H9 (cell line): ENCODE measurements around the gene TSHZ1. TPM values are rescaled to one million over a fixed set of nuclear protein-coding genes. Genes with fewer than 3 reads are reported as not detected.

Experiments
- DNase-seq: peaks from one replicate; pipeline ENCODE4 v3.0.0-alpha.2; 2017
- H2AFZ ChIP-seq: one replicate; pipeline ENCODE4 v1.6.1; 2013; ENCODE audit warnings: mild to moderate bottlenecking, low read length, control low read depth, moderate library complexity
- H2AK5ac ChIP-seq: 2 replicates; pipeline ENCODE4 v1.6.1; 2013; ENCODE audit warnings: low read length, control low read depth, mixed read lengths; ENCODE audit not compliant: insufficient read length
- H2BK120ac ChIP-seq: one replicate; pipeline ENCODE4 v1.6.1; 2013; ENCODE audit warnings: low read depth, mild to moderate bottlenecking, low read length, control low read depth, inconsistent platforms; ENCODE audit not compliant: poor library complexity, severe bottlenecking
- H2BK12ac ChIP-seq: 2 replicates; pipeline ENCODE4 v1.6.1; 2013; ENCODE audit warnings: low read length, control low read depth, mixed read lengths, low read depth; ENCODE audit not compliant: insufficient read length
- H2BK15ac ChIP-seq: 2 replicates; pipeline ENCODE4 v1.6.1; 2013; ENCODE audit warnings: low read depth, low read length, control low read depth
- H2BK20ac ChIP-seq: one replicate; pipeline ENCODE4 v1.6.1; 2013; ENCODE audit warnings: low read depth, mild to moderate bottlenecking, low read length, control low read depth, inconsistent platforms; ENCODE audit not compliant: poor library complexity, severe bottlenecking
- H2BK5ac ChIP-seq: 2 replicates; pipeline ENCODE4 v1.6.1; 2013; ENCODE audit warnings: low read length, control low read depth, mixed read lengths; ENCODE audit not compliant: insufficient read length
- H3K14ac ChIP-seq: 2 replicates; pipeline ENCODE4 v1.6.1; 2013; ENCODE audit warnings: low read length, control low read depth; ENCODE audit not compliant: insufficient read depth
- H3K18ac ChIP-seq: 2 replicates; pipeline ENCODE4 v1.6.1; 2013; ENCODE audit warnings: low read depth, mild to moderate bottlenecking, mixed read lengths, low read length, control low read depth; ENCODE audit not compliant: insufficient read length
- H3K23ac ChIP-seq: 2 replicates; pipeline ENCODE4 v1.6.1; 2013; ENCODE audit warnings: low read length, control low read depth, mixed read lengths, low read depth; ENCODE audit not compliant: insufficient read length
- H3K23me2 ChIP-seq: 2 replicates; pipeline ENCODE4 v1.6.1; 2013; ENCODE audit warnings: low read depth, mild to moderate bottlenecking, mixed read lengths, low read length, control low read depth; ENCODE audit not compliant: insufficient read length, poor library complexity, severe bottlenecking
- H3K27ac ChIP-seq: 2 replicates; pipeline ENCODE4 v1.5.1; 2013; ENCODE audit warnings: low read length, control low read depth, mixed read lengths, low read depth; ENCODE audit not compliant: insufficient read length
- H3K27me3 ChIP-seq: 2 replicates; pipeline ENCODE4 v1.6.1; 2013; ENCODE audit warnings: low read length, control low read depth, inconsistent platforms; ENCODE audit not compliant: insufficient read depth
- H3K4ac ChIP-seq: 2 replicates; pipeline ENCODE4 v1.6.1; 2013; ENCODE audit warnings: low read depth, mild to moderate bottlenecking, control low read depth, inconsistent platforms, low read length, moderate library complexity
- H3K4me1 ChIP-seq: 2 replicates; pipeline ENCODE4 v1.6.1; 2013; ENCODE audit warnings: low read length, control low read depth, inconsistent platforms; ENCODE audit not compliant: insufficient read depth
- H3K4me2 ChIP-seq: 2 replicates; pipeline ENCODE4 v1.6.1; 2013; ENCODE audit warnings: low read length, control low read depth, mixed read lengths; ENCODE audit not compliant: insufficient read length, insufficient read depth
- H3K56ac ChIP-seq: 2 replicates; pipeline ENCODE4 v1.6.1; 2013; ENCODE audit warnings: low read depth, mild to moderate bottlenecking, mixed read lengths, low read length, control low read depth; ENCODE audit not compliant: insufficient read length
- H3K79me1 ChIP-seq: 2 replicates; pipeline ENCODE4 v1.6.1; 2013; ENCODE audit warnings: low read depth, mild to moderate bottlenecking, moderate library complexity, low read length, control low read depth, inconsistent platforms; ENCODE audit not compliant: insufficient read depth, poor library complexity, severe bottlenecking
- H3K79me2 ChIP-seq: 2 replicates; pipeline ENCODE4 v1.6.1; 2013; ENCODE audit warnings: low read length, control low read depth, inconsistent platforms; ENCODE audit not compliant: insufficient read depth
- H3K9ac ChIP-seq: 2 replicates; pipeline ENCODE4 v1.6.1; 2013; ENCODE audit warnings: low read length, control low read depth, mixed read lengths; ENCODE audit not compliant: insufficient read length; ENCODE audit errors: extremely low read depth
- H3K9me3 ChIP-seq: one replicate; pipeline ENCODE4 v1.6.1; 2013; ENCODE audit warnings: low read depth, low read length, inconsistent platforms; ENCODE audit not compliant: control insufficient read depth
- H3T11ph ChIP-seq: one replicate; pipeline ENCODE4 v1.6.1; 2013; ENCODE audit warnings: mild to moderate bottlenecking, low read length, control low read depth, inconsistent platforms
- H4K20me1 ChIP-seq: one replicate; pipeline ENCODE4 v1.6.1; 2013; ENCODE audit not compliant: control insufficient read depth, insufficient read length, insufficient read depth
- H4K5ac ChIP-seq: 2 replicates; pipeline ENCODE4 v1.6.1; 2013; ENCODE audit warnings: low read depth, mild to moderate bottlenecking, mixed read lengths, low read length, control low read depth; ENCODE audit not compliant: insufficient read length
- H4K8ac ChIP-seq: replicated peaks from 2 replicates; pipeline ENCODE4 v1.6.1; 2013; ENCODE audit warnings: low read length, control low read depth, mixed read lengths, low read depth; ENCODE audit not compliant: insufficient read length
- H4K91ac ChIP-seq: 2 replicates; pipeline ENCODE4 v1.6.1; 2013; ENCODE audit warnings: low read depth, mild to moderate bottlenecking, moderate library complexity, mixed read lengths, low read length, control low read depth; ENCODE audit not compliant: insufficient read length
- H3K27ac Mint-ChIP-seq, 3 experiments: 2 replicates in 2 of 3; 3 replicates in 1 of 3; pipeline ENCODE4 v1.8.0; 2020 to 2021; ENCODE audit warnings: mixed read lengths in 3 of 3, mild to moderate bottlenecking in 1 of 3, moderate library complexity in 1 of 3
- H3K27me3 Mint-ChIP-seq: 2 replicates; pipeline ENCODE4 v1.8.0; 2021; ENCODE audit warnings: low read depth, mild to moderate bottlenecking, moderate library complexity, mixed read lengths
- H3K36me3 Mint-ChIP-seq, 3 experiments: 2 replicates in 2 of 3; 3 replicates in 1 of 3; pipeline ENCODE4 v1.8.0; 2020 to 2021; ENCODE audit warnings: low read depth in 3 of 3, mixed read lengths in 3 of 3; ENCODE audit not compliant: insufficient read depth in 1 of 3
- H3K4me1 Mint-ChIP-seq, 2 experiments: 2 replicates each; pipeline ENCODE4 v1.8.0; 2020; ENCODE audit warnings: mixed read lengths in 2 of 2
- H3K4me3 Mint-ChIP-seq, 2 experiments: 2 replicates in 1 of 2; 3 replicates in 1 of 2; pipeline ENCODE4 v1.8.0; 2020 to 2021; ENCODE audit warnings: mild to moderate bottlenecking in 2 of 2, mixed read lengths in 2 of 2, moderate library complexity in 1 of 2
- H3K9me3 Mint-ChIP-seq, 2 experiments: 2 replicates in 1 of 2; 3 replicates in 1 of 2; pipeline ENCODE4 v1.8.0; 2020; ENCODE audit warnings: mild to moderate bottlenecking in 2 of 2, mixed read lengths in 2 of 2, moderate library complexity in 1 of 2
- WGBS: extraction: QIAGEN DNeasy Blood & Tissue Kit; methylation state at CpG from one replicate; pipeline ENCODE4 v1.1.7; 2013; ENCODE audit warnings: missing lambda C conversion rate, low lambda C conversion rate, mixed read lengths; ENCODE audit not compliant: insufficient read length; ENCODE audit errors: extremely low coverage; 5-methylcytosine and 5-hydroxymethylcytosine counted together
- total RNA-seq: library from RNA; stranded (reverse); gene quantifications from 2 replicates; pipeline ENCODE4 v1.2.1, GENCODE V29; 2021
- TF ChIP-seq, protein P1 (sequence below): fragments of 200-600 bp; sonication (generic); conservative IDR thresholded peaks from 3 replicates; pipeline ENCODE4 v1.8.0; 2021; ENCODE audit warnings: antibody characterized with exemption, mild to moderate bottlenecking

The TSHZ1 gene
- total RNA-seq, 1 experiment from 2014 or later: 0.15 TPM

DNA sequence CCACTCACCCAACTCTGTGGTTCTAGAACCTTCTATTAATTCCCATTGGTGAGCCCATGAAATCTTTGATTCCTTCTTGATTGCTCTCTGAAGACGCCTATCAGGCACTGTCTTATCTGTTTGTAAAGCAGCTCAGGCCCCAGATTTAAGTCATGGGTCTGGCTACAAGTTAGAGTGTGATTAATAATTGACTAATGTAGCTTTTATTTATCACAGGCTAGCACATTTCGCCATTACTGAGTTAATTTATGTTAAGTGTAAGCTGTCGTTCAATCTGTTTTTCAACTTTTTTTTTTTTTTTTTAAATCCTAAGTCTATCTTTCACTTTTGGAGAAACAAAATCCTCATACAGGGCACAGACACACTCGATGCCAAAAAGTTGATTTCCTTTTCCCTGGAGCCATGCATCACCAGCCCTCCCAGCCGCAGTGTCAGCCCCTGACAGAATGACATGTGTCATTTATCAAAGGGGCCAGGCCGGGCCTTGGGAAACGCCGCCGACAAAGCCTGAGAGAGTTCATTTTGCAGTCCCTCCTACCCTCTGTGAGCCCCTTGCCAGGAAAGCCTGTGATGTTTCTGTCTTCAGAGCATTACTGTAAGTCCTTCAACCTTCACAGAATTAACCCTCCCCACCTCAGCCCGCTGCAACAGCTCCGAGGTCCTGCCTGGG lies 15.8 kb downstream of the TSHZ1 start:
- H4K91ac ChIP-seq: no peak overlapping the region
- no peak overlapping the region for H4K8ac ChIP-seq
- H3K18ac ChIP-seq: no peak overlapping the region
- H4K5ac ChIP-seq: no peak overlapping the region
- H3K56ac ChIP-seq: no peak overlapping the region
- no peaks in the 10 kb centered on the region for H3K27me3 ChIP-seq
- Mint-ChIP-seq H3K27me3 (no peaks in the 10 kb centered on the region; the same call in 1 of the 2 replicates), H3K4me3 (no peak overlapping the region), H3K27ac (no peak overlapping the region), H3K9me3 (no peaks in the 10 kb centered on the region), H3K4me1 (no peaks in the 10 kb centered on the region), H3K36me3 (no peaks in the 10 kb centered on the region)
- no peak overlapping the region for H3T11ph ChIP-seq
- H3K27ac ChIP-seq: no peak overlapping the region
- H2AFZ ChIP-seq: no peak overlapping the region
- no peak overlapping the region for H3K9ac ChIP-seq
- H3K9me3 ChIP-seq: no peaks in the 10 kb centered on the region
- no peaks in the 10 kb centered on the region for H3K79me2 ChIP-seq
- H2BK120ac ChIP-seq: no peak overlapping the region
- H2BK15ac ChIP-seq: no peak overlapping the region
- DNase-seq: no peak
- H3K4me2 ChIP-seq: no peak overlapping the region
- no peak overlapping the region for H2BK12ac ChIP-seq
- no peaks in the 10 kb centered on the region for H3K4me1 ChIP-seq
- H3K23me2 ChIP-seq: no peaks in the 10 kb centered on the region
- H2AK5ac ChIP-seq: no peak overlapping the region
- no peak overlapping the region for H2BK20ac ChIP-seq
- no peaks in the 10 kb centered on the region for H3K79me1 ChIP-seq
- H4K20me1 ChIP-seq: no peaks in the 10 kb centered on the region
- no peak overlapping the region for H3K23ac ChIP-seq
- no peak overlapping the region; the same call in 1 of the 2 replicates for H3K14ac ChIP-seq
- no peak overlapping the region for H2BK5ac ChIP-seq
- no CpG with 5 or more reads among the region's 11 CpGs for WGBS
- TF ChIP-seq, protein P1, sequence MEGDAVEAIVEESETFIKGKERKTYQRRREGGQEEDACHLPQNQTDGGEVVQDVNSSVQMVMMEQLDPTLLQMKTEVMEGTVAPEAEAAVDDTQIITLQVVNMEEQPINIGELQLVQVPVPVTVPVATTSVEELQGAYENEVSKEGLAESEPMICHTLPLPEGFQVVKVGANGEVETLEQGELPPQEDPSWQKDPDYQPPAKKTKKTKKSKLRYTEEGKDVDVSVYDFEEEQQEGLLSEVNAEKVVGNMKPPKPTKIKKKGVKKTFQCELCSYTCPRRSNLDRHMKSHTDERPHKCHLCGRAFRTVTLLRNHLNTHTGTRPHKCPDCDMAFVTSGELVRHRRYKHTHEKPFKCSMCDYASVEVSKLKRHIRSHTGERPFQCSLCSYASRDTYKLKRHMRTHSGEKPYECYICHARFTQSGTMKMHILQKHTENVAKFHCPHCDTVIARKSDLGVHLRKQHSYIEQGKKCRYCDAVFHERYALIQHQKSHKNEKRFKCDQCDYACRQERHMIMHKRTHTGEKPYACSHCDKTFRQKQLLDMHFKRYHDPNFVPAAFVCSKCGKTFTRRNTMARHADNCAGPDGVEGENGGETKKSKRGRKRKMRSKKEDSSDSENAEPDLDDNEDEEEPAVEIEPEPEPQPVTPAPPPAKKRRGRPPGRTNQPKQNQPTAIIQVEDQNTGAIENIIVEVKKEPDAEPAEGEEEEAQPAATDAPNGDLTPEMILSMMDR: no peak
- H3K4ac ChIP-seq: no peak overlapping the region
